Measurements from ENCODE around the gene ALMS1.

DNA sequence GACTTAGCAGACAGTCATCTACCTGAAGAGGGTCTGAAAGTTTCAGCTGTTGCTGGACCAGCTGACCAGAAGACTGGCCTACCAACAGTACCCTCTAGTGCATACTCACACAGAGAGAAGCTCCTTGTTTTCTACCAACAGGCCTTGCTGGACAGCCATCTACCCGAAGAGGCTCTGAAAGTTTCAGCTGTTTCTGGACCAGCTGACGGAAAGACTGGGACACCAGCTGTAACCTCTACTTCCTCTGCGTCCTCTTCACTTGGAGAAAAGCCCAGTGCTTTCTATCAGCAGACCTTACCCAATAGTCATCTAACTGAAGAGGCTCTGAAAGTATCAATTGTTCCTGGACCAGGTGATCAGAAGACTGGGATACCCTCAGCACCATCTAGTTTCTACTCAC, 63.2 kb downstream of the ALMS1 start:
- no peak for TF ChIP-seq CBX2 (IDR thresholded peaks at IDR 0.05; ENCODE audit: borderline replicate concordance, low read depth)
- TF ChIP-seq POLR2A (IDR thresholded peaks at IDR 0.05; ENCODE audit: low read length), result no peak
- no peak for TF ChIP-seq CTCF (IDR thresholded peaks at IDR 0.05)
- TF ChIP-seq CHD2 (IDR thresholded peaks at IDR 0.05; ENCODE audit: low read length, partially characterized antibody), result no peak
